SHP77 treated with DMSO at 0.1 percent for 48 hours (cell line): ENCODE data around the gene SPATA20.

Source experiments
- DNase-seq: peaks from one replicate; lab custom pipeline; 2025; lab: John Stamatoyannopoulos, UW

Gene SPATA20

GRCh38 chr17:50547035-50547735 is at the start of gene SPATA20:
Gene SPATA20 (plus strand): TSS chr17:50547174. CDS start chr17:50547209, 35 bp downstream.
- DNase-seq, result peak; percentile 63

- no peak for DNase-seq
Observed at GRCh38 chr17:50498021-50498874, 48.7 kb upstream of the SPATA20 start.

- DNase-seq, result no peak
Observed at GRCh38 chr17:50499270-50499669, 47.7 kb upstream of the SPATA20 start.

GRCh38 chr17:50499721-50500120 is 47.3 kb upstream of the SPATA20 start:
- DNase-seq, result no peak

- DNase-seq, result no peak
Observed at GRCh38 chr17:50501054-50501453, 45.9 kb upstream of the SPATA20 start.

- no peak for DNase-seq
Observed at GRCh38 chr17:50502301-50502990, 44.5 kb upstream of the SPATA20 start.

GRCh38 chr17:50505591-50506130 is 41.3 kb upstream of the SPATA20 start:
- DNase-seq, result no peak

- no peak for DNase-seq
Observed at GRCh38 chr17:50506298-50506697, 40.7 kb upstream of the SPATA20 start.

GRCh38 chr17:50507871-50508572 is 39.0 kb upstream of the SPATA20 start, which contains the start of gene MYCBPAP:
Gene MYCBPAP (plus strand): TSS chr17:50508439. CDS start chr17:50508675, 236 bp downstream.
- DNase-seq, result peak; percentile 50

GRCh38 chr17:50508573-50509460 is 38.2 kb upstream of the SPATA20 start:
- no peak for DNase-seq

- DNase-seq, result no peak
Observed at GRCh38 chr17:50511058-50511457, 35.9 kb upstream of the SPATA20 start.

- no peak for DNase-seq
Observed at GRCh38 chr17:50513495-50513894, 33.5 kb upstream of the SPATA20 start.

- no peak for DNase-seq
Observed at GRCh38 chr17:50514388-50514787, 32.6 kb upstream of the SPATA20 start.

GRCh38 chr17:50514936-50515702 is 31.9 kb upstream of the SPATA20 start:
- DNase-seq, result no peak

- no peak for DNase-seq
Observed at GRCh38 chr17:50517011-50517410, 30.0 kb upstream of the SPATA20 start.

- DNase-seq, result no peak
Observed at GRCh38 chr17:50517504-50518383, 29.2 kb upstream of the SPATA20 start.

- no peak for DNase-seq
Observed at GRCh38 chr17:50518384-50519023, 28.5 kb upstream of the SPATA20 start.

- DNase-seq, result no peak
Observed at GRCh38 chr17:50519141-50519834, 27.7 kb upstream of the SPATA20 start.
